ENCODE results near the gene VGLL2.

- TF ChIP-seq TEAD4 (IDR thresholded peaks at IDR 0.05), result no peak
- no peak for TF ChIP-seq EP300 (IDR thresholded peaks at IDR 0.05; ENCODE audit: borderline replicate concordance)
- TF ChIP-seq TAF1 (IDR thresholded peaks at IDR 0.05; ENCODE audit: low read depth), result no peak
- no peak for TF ChIP-seq REST (IDR thresholded peaks at IDR 0.05; ENCODE audit: low read depth)
- no peak for TF ChIP-seq CREB1 (IDR thresholded peaks at IDR 0.05; ENCODE audit: low read depth)
- no peak for TF ChIP-seq RAD21 (IDR thresholded peaks at IDR 0.05; ENCODE audit: low read depth)
Measured at GRCh38 chr6:117269638-117270054, 4.3 kb downstream of the VGLL2 start.

Data from Ishikawa (cell line).